AG04450 (cell line): ENCODE measurements around the gene DGKI. TPM values are rescaled to one million over a fixed set of nuclear protein-coding genes. Genes with fewer than 3 reads are reported as not detected.

Experiments used
- CTCF ChIA-PET: fragments of 300-600, 350-600 bp; formaldehyde crosslinking; extraction: SDS; loops from one replicate; lab custom pipeline; 2022; ENCODE audit warnings: antibody characterized with exemption, inconsistent platforms; lab: Charles Lee
- POLR2A ChIA-PET: fragments of 350-600 bp; formaldehyde crosslinking; extraction: SDS; loops from one replicate; lab custom pipeline; 2021; ENCODE audit warnings: antibody characterized with exemption, inconsistent platforms; lab: Yijun Ruan, JAX
- DNase-seq: peaks from one replicate; pipeline ENCODE4 v3.0.0-alpha.2; 2011; ENCODE audit warnings: low read depth, low spot score
- H3K27ac ChIP-seq: one replicate; pipeline ENCODE4 v1.5.1; 2012; ENCODE audit warnings: low read depth, low read length, control low read depth
- H3K27me3 ChIP-seq: one replicate; pipeline ENCODE4 v1.6.0; 2012; ENCODE audit warnings: low read length; ENCODE audit not compliant: control insufficient read depth, insufficient read depth
- H3K4me3 ChIP-seq: 2 replicates; pipeline ENCODE4 v1.5.1; 2011; ENCODE audit warnings: mild to moderate bottlenecking, low read depth, low read length, control low read depth
- H3K9me3 ChIP-seq: 2 replicates; pipeline ENCODE4 v1.5.1; 2012; ENCODE audit warnings: low read length; ENCODE audit not compliant: control insufficient read depth, insufficient read depth
- CTCF ChIP-seq: IDR thresholded peaks from 2 replicates; pipeline ENCODE4 v1.5.1; 2011; ENCODE audit warnings: low read depth, low read length, control low read depth, inconsistent platforms
- polyA plus RNA-seq: library from polyadenylated mRNA; depleted of rRNA; stranded (reverse); fragments of >200 nt; gene quantifications from 2 replicates; pipeline ENCODE4 v1.2.3, GENCODE V29; 2011

The DGKI gene
- polyA plus RNA-seq, 1 experiment, result 3.1 TPM

DNA sequence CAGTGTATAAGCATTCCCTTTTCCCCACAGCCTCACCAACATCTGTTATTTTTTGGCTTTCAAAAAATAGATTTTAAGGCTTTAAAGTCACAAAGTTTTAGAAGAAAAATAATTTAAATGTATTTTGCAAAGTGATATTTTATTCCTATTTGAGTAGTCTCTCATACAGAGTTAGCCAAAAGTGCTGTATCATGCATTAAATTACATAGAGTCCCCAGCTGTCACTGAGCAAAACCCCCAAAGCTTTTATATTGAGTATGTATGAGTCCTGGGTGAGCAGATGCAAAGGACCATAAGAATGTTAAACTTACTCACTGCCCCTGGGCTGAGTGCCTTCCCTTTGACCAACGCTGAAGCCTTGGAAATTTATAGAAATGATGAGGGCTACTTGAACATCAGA is 432.9 kb downstream of the DGKI start:
- Histone ChIP-seq H3K27me3 (no peaks in the 10 kb centered on the region), H3K9me3 (no peaks in the 10 kb centered on the region), H3K4me3 (no peak overlapping the region), H3K27ac (no peak overlapping the region)
- no peak for DNase-seq
- ChIA-PET CTCF (no interaction called here), POLR2A (no interaction called here)
- TF ChIP-seq CTCF, result no peak

DNA sequence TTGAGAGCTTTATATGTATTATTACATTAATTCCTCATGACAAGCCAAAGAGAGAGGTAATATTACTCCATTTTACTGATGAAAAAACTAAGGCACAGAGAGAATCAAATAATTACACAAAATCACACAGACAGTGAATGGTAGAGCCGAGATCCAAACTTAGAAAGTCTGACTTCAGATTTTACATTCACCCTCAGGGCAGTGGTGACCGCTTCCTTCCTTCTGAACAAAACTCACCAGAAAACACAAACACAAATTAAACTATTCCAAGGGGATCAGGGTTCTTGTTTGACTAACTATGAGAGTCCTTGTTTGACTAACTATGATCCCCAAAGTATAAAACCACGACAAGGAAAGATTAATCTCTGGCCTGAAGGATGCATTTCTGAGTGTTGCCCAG is 435.3 kb downstream of the DGKI start:
- TF ChIP-seq CTCF, result no peak
- Histone ChIP-seq H3K27ac (no peak overlapping the region), H3K4me3 (no peak overlapping the region), H3K9me3 (no peaks in the 10 kb centered on the region), H3K27me3 (no peaks in the 10 kb centered on the region)
- no peak for DNase-seq
- CTCF ChIA-PET, result no interaction called here
- POLR2A ChIA-PET, result no interaction called here

DNA sequence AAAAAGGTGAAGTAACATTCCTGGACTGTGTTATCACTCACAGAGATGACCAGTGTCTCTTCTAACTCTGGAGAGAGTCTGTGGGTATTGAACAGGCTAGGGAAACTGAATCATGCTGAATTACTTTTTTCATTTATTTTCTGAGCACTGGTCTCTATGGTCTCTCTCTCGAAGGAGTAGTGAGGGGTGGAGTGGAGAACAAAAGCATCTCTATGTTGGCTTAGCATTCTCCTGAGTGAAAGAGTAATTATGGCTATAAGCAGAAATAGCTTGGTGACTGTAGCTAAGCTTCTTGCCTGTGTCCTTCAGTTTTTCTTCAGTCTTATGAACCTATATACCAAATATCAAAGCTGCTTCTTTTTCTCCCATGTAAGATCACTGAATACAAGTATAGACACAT is 438.6 kb downstream of the DGKI start:
- Histone ChIP-seq H3K4me3 (no peak overlapping the region), H3K9me3 (no peaks in the 10 kb centered on the region), H3K27me3 (no peaks in the 10 kb centered on the region), H3K27ac (no peak overlapping the region)
- TF ChIP-seq CTCF, result no peak
- ChIA-PET CTCF (no interaction called here), POLR2A (no interaction called here)
- no peak for DNase-seq

GRCh38 chr7:137407078-137407477 is 439.7 kb downstream of the DGKI start:
- Histone ChIP-seq H3K27me3 (no peaks in the 10 kb centered on the region), H3K4me3 (no peak overlapping the region), H3K9me3 (no peaks in the 10 kb centered on the region), H3K27ac (no peak overlapping the region)
- CTCF ChIA-PET, result no interaction called here
- POLR2A ChIA-PET, result no interaction called here
- no peak for TF ChIP-seq CTCF
- DNase-seq, result no peak

GRCh38 chr7:137404660-137405317 is 442.0 kb downstream of the DGKI start:
- no peak for DNase-seq
- no peak for TF ChIP-seq CTCF
- CTCF ChIA-PET, result no interaction called here
- H3K27ac ChIP-seq, result no peak overlapping the region
- no peaks in the 10 kb centered on the region for H3K27me3 ChIP-seq
- no peak overlapping the region for H3K4me3 ChIP-seq
- H3K9me3 ChIP-seq, result no peaks in the 10 kb centered on the region
- POLR2A ChIA-PET, result no interaction called here
